Peyer's patch (tissue), 4 donors: Measurements from ENCODE around the gene TPRX1.

ENCODE experiments used
- CTCF ChIP-seq, 6 experiments: fragments of 450-650 bp in 4 of 6; fragments of 200-600 bp in 2 of 6; sonication (generic) in 1 of 6; IDR thresholded peaks; one replicate each; pipeline ENCODE4 v1.5.1; 2017 to 2019; ENCODE audit warnings: antibody characterized with exemption in 6 of 6, mild to moderate bottlenecking in 3 of 6, moderate library complexity in 1 of 6
- POLR2A ChIP-seq, 2 donors: fragments of 450-650 bp; IDR thresholded peaks; one replicate each; pipeline ENCODE4 v1.5.1; 2017; ENCODE audit warnings: antibody characterized with exemption in 2 of 2, mild to moderate bottlenecking in 2 of 2, moderate library complexity in 2 of 2

DNA sequence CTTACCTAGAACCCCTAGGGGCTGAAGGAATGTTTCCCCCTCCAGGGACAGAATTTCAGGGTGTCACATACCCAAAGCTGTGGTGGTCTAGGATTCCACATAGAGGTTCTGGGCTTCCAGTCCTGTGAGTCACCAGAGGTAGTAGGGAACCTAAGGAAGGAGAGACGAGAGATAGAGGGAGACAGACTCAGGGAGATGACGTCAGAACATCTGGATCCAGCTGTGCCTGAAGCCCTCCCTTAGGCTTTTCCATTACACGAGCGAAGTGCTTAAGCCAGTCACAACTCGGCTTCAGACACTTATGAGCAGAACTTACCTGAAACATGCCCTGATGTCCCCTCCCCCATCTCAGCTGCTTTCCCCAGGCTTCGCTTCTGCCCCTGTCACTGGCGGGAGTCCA is 37.7 kb downstream of the TPRX1 start:
- TF ChIP-seq POLR2A (IDR thresholded peaks at IDR 0.05) (no peak), CTCF (IDR thresholded peaks at IDR 0.05) (no peak)
